ENCODE data around the gene RASA3. TPM values are rescaled to one million over a fixed set of nuclear protein-coding genes. Genes with fewer than 3 reads are reported as not detected.

The RASA3 gene
- total RNA-seq, 2 donors from 2014 or later, result 10.2 to 13.2 TPM

DNA sequence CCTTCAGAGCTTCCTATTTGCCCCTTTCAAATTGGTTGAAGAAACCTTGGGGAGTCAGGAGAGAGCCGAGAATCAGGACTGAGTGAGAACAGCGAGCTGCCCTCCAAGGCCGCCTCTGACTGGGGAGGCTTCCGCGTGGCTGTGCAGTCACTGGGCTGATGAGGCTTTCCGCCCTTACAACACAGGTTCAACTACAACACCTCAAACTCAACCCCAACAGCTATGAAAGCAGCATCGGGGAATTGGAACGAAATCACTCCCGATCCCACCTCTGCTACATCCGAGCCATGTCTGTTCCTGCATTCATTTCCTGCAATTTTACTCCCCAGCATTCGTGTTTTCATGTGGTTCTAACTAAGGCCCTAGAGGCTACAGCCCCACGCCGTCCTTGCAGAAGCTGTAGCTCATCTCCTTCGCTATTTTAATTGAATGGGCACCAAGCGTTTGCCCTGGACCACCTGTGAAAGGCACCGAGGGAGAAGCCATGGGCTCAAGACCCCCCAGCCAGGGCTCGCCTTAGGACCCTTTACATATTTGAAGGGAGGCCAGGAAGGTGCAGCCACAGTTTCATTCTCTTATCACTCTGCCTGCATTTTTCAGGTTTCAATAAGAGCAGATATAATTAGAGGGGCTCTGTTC is 12.3 kb upstream of the RASA3 start:
- no peak for DNase-seq (ENCODE audit: low spot score)
- Histone ChIP-seq H3K4me3 (no peak overlapping the region), H3K4me1 (peaks cover 0 to 7% of the 10 kb centered on the region in 2 donors), H3K9me3 (no peaks in the 10 kb centered on the region), H3K36me3 (no peaks in the 10 kb centered on the region), H3K27ac (no peak overlapping the region), H3K27me3 (no peaks in the 10 kb centered on the region)
- no peak for TF ChIP-seq CTCF (IDR thresholded peaks at IDR 0.05)

DNA sequence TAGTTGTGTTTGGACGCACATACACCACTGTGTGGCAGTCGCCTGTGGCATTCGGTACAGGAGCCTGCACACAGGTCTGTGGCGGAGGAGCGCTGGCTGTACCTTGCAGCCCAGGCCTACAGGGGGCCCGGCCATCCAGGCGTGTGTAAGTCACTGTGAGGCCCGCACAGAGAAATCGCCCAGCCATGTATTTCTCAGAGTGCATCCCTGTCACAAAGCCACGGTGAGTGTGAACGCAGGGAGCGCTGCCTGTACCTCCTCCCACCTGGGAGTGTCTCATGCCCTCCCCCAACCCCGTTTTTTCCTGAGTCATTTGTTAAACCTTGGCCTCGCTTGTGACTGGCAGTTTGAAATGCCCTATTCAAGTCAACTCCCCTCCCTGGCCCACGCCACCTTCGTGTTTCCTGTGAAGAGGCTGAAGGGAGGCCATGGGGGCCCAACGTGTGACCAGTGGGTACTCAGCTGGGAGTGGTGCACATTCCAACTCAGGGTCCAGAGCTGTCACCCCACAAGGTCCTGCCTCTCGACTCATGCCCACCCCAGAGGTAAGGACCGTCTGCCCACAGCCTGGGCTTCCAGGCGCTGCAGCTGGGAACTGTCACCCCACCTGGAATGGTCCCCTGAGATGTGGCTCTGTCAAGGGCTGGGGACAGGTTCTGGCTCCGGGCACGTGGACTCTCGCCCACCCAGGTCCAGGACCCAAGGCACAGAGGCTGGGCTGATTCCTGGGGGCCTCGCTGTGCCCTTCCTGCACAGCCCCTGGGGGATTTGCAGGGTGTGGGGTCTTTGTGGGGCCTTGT is 11.6 kb upstream of the RASA3 start:
- no peak for TF ChIP-seq CTCF (IDR thresholded peaks at IDR 0.05)
- Histone ChIP-seq H3K4me3 (no peak overlapping the region), H3K9me3 (no peaks in the 10 kb centered on the region), H3K36me3 (no peaks in the 10 kb centered on the region), H3K27ac (no peak overlapping the region), H3K4me1 (peaks cover 0 to 7% of the 10 kb centered on the region in 2 donors), H3K27me3 (no peaks in the 10 kb centered on the region)
- DNase-seq (ENCODE audit: low spot score), result no peak

DNA sequence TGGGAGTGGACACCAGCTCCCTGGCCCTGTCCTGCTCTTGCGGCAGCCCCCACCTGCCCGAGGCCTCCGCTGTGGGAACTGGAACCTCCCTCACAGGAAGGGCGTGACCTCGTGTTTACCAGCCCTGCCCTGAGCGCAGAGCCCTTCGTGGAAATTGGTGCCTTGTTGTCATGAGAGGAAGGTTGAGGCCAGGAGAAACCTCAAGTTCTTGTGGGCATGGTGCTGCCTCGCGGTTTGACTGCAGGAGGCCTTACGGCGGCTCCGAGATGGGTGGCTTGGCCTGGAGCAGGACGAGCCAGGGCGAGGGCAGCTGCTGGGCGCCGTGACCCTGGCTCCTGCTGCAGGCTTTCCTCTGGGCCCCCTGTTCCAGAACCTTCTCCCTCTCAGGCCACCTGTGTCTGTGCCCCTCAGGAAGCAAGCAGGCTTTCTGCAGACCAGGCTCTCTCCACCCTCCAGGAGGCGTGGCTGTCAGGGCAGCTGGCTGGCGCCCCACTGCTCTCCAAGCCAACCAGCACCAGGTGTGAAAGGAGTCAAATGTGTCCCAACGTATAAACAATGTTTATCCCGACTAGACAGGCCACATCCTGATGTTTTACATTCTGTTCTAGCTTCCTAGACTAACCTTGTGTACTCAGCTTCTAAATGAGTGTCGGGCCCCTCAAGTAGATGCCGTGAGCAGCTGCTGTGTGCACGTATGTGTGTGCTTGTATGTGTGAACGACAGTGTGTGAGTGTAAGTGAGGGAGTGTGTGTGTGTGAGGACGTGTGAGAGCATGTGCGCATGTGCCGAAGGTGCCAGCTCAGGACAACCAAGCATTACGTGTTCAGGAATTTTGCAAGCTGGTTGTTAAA is 10.4 kb upstream of the RASA3 start:
- DNase-seq (ENCODE audit: low spot score), result no peak
- H3K36me3 ChIP-seq, result no peaks in the 10 kb centered on the region
- H3K27ac ChIP-seq, result no peak overlapping the region
- no peak for TF ChIP-seq CTCF (IDR thresholded peaks at IDR 0.05)
- H3K4me3 ChIP-seq, result no peak overlapping the region
- H3K9me3 ChIP-seq, result no peaks in the 10 kb centered on the region
- no peaks in the 10 kb centered on the region for H3K27me3 ChIP-seq
- H3K4me1 ChIP-seq, result peaks cover 0 to 7% of the 10 kb centered on the region in 2 donors

GRCh38 chr13:114142137-114142550 is 9.7 kb upstream of the RASA3 start:
- TF ChIP-seq CTCF (IDR thresholded peaks at IDR 0.05), result no peak
- no peaks in the 10 kb centered on the region for H3K27me3 ChIP-seq
- no peaks in the 10 kb centered on the region for H3K36me3 ChIP-seq
- peaks cover 0 to 7% of the 10 kb centered on the region in 2 donors for H3K4me1 ChIP-seq
- no peaks in the 10 kb centered on the region for H3K9me3 ChIP-seq
- no peak overlapping the region for H3K4me3 ChIP-seq
- no peak overlapping the region for H3K27ac ChIP-seq
- no peak for DNase-seq (ENCODE audit: low spot score)

GRCh38 chr13:114141261-114141996 is 9.0 kb upstream of the RASA3 start:
- peaks cover 0 to 7% of the 10 kb centered on the region in 2 donors for H3K4me1 ChIP-seq
- no peaks in the 10 kb centered on the region for H3K9me3 ChIP-seq
- DNase-seq (ENCODE audit: low spot score), result no peak
- H3K4me3 ChIP-seq, result no peak overlapping the region
- no peak for TF ChIP-seq CTCF (IDR thresholded peaks at IDR 0.05)
- no peaks in the 10 kb centered on the region for H3K36me3 ChIP-seq
- H3K27me3 ChIP-seq, result no peaks in the 10 kb centered on the region
- no peak overlapping the region for H3K27ac ChIP-seq

All from right atrium auricular region (tissue), 2 donors.